H9 (cell line): ENCODE data around the gene TCEA2. TPM values are rescaled to one million over a fixed set of nuclear protein-coding genes. Genes with fewer than 3 reads are reported as not detected.

Source experiments
- DNase-seq: peaks from one replicate; pipeline ENCODE4 v3.0.0-alpha.2; 2017
- H2AFZ ChIP-seq: one replicate; pipeline ENCODE4 v1.6.1; 2013; ENCODE audit warnings: mild to moderate bottlenecking, low read length, control low read depth, moderate library complexity
- H2AK5ac ChIP-seq: 2 replicates; pipeline ENCODE4 v1.6.1; 2013; ENCODE audit warnings: low read length, control low read depth, mixed read lengths; ENCODE audit not compliant: insufficient read length
- H2BK120ac ChIP-seq: one replicate; pipeline ENCODE4 v1.6.1; 2013; ENCODE audit warnings: low read depth, mild to moderate bottlenecking, low read length, control low read depth, inconsistent platforms; ENCODE audit not compliant: poor library complexity, severe bottlenecking
- H2BK12ac ChIP-seq: 2 replicates; pipeline ENCODE4 v1.6.1; 2013; ENCODE audit warnings: low read length, control low read depth, mixed read lengths, low read depth; ENCODE audit not compliant: insufficient read length
- H2BK15ac ChIP-seq: 2 replicates; pipeline ENCODE4 v1.6.1; 2013; ENCODE audit warnings: low read depth, low read length, control low read depth
- H2BK20ac ChIP-seq: one replicate; pipeline ENCODE4 v1.6.1; 2013; ENCODE audit warnings: low read depth, mild to moderate bottlenecking, low read length, control low read depth, inconsistent platforms; ENCODE audit not compliant: poor library complexity, severe bottlenecking
- H2BK5ac ChIP-seq: 2 replicates; pipeline ENCODE4 v1.6.1; 2013; ENCODE audit warnings: low read length, control low read depth, mixed read lengths; ENCODE audit not compliant: insufficient read length
- H3K14ac ChIP-seq: 2 replicates; pipeline ENCODE4 v1.6.1; 2013; ENCODE audit warnings: low read length, control low read depth; ENCODE audit not compliant: insufficient read depth
- H3K18ac ChIP-seq: 2 replicates; pipeline ENCODE4 v1.6.1; 2013; ENCODE audit warnings: low read depth, mild to moderate bottlenecking, mixed read lengths, low read length, control low read depth; ENCODE audit not compliant: insufficient read length
- H3K23ac ChIP-seq: 2 replicates; pipeline ENCODE4 v1.6.1; 2013; ENCODE audit warnings: low read length, control low read depth, mixed read lengths, low read depth; ENCODE audit not compliant: insufficient read length
- H3K23me2 ChIP-seq: 2 replicates; pipeline ENCODE4 v1.6.1; 2013; ENCODE audit warnings: low read depth, mild to moderate bottlenecking, mixed read lengths, low read length, control low read depth; ENCODE audit not compliant: insufficient read length, poor library complexity, severe bottlenecking
- H3K27ac ChIP-seq: 2 replicates; pipeline ENCODE4 v1.5.1; 2013; ENCODE audit warnings: low read length, control low read depth, mixed read lengths, low read depth; ENCODE audit not compliant: insufficient read length
- H3K27me3 ChIP-seq: 2 replicates; pipeline ENCODE4 v1.6.1; 2013; ENCODE audit warnings: low read length, control low read depth, inconsistent platforms; ENCODE audit not compliant: insufficient read depth
- H3K4ac ChIP-seq: 2 replicates; pipeline ENCODE4 v1.6.1; 2013; ENCODE audit warnings: low read depth, mild to moderate bottlenecking, control low read depth, inconsistent platforms, low read length, moderate library complexity
- H3K4me1 ChIP-seq: 2 replicates; pipeline ENCODE4 v1.6.1; 2013; ENCODE audit warnings: low read length, control low read depth, inconsistent platforms; ENCODE audit not compliant: insufficient read depth
- H3K4me2 ChIP-seq: 2 replicates; pipeline ENCODE4 v1.6.1; 2013; ENCODE audit warnings: low read length, control low read depth, mixed read lengths; ENCODE audit not compliant: insufficient read length, insufficient read depth
- H3K56ac ChIP-seq: 2 replicates; pipeline ENCODE4 v1.6.1; 2013; ENCODE audit warnings: low read depth, mild to moderate bottlenecking, mixed read lengths, low read length, control low read depth; ENCODE audit not compliant: insufficient read length
- H3K79me1 ChIP-seq: 2 replicates; pipeline ENCODE4 v1.6.1; 2013; ENCODE audit warnings: low read depth, mild to moderate bottlenecking, moderate library complexity, low read length, control low read depth, inconsistent platforms; ENCODE audit not compliant: insufficient read depth, poor library complexity, severe bottlenecking
- H3K79me2 ChIP-seq: 2 replicates; pipeline ENCODE4 v1.6.1; 2013; ENCODE audit warnings: low read length, control low read depth, inconsistent platforms; ENCODE audit not compliant: insufficient read depth
- H3K9ac ChIP-seq: 2 replicates; pipeline ENCODE4 v1.6.1; 2013; ENCODE audit warnings: low read length, control low read depth, mixed read lengths; ENCODE audit not compliant: insufficient read length; ENCODE audit errors: extremely low read depth
- H3K9me3 ChIP-seq: one replicate; pipeline ENCODE4 v1.6.1; 2013; ENCODE audit warnings: low read depth, low read length, inconsistent platforms; ENCODE audit not compliant: control insufficient read depth
- H3T11ph ChIP-seq: one replicate; pipeline ENCODE4 v1.6.1; 2013; ENCODE audit warnings: mild to moderate bottlenecking, low read length, control low read depth, inconsistent platforms
- H4K20me1 ChIP-seq: one replicate; pipeline ENCODE4 v1.6.1; 2013; ENCODE audit not compliant: control insufficient read depth, insufficient read length, insufficient read depth
- H4K5ac ChIP-seq: 2 replicates; pipeline ENCODE4 v1.6.1; 2013; ENCODE audit warnings: low read depth, mild to moderate bottlenecking, mixed read lengths, low read length, control low read depth; ENCODE audit not compliant: insufficient read length
- H4K8ac ChIP-seq: replicated peaks from 2 replicates; pipeline ENCODE4 v1.6.1; 2013; ENCODE audit warnings: low read length, control low read depth, mixed read lengths, low read depth; ENCODE audit not compliant: insufficient read length
- H4K91ac ChIP-seq: 2 replicates; pipeline ENCODE4 v1.6.1; 2013; ENCODE audit warnings: low read depth, mild to moderate bottlenecking, moderate library complexity, mixed read lengths, low read length, control low read depth; ENCODE audit not compliant: insufficient read length
- H3K27ac Mint-ChIP-seq, 3 experiments: 2 replicates in 2 of 3; 3 replicates in 1 of 3; pipeline ENCODE4 v1.8.0; 2020 to 2021; ENCODE audit warnings: mixed read lengths in 3 of 3, mild to moderate bottlenecking in 1 of 3, moderate library complexity in 1 of 3
- H3K27me3 Mint-ChIP-seq: 2 replicates; pipeline ENCODE4 v1.8.0; 2021; ENCODE audit warnings: low read depth, mild to moderate bottlenecking, moderate library complexity, mixed read lengths
- H3K36me3 Mint-ChIP-seq, 3 experiments: 2 replicates in 2 of 3; 3 replicates in 1 of 3; pipeline ENCODE4 v1.8.0; 2020 to 2021; ENCODE audit warnings: low read depth in 3 of 3, mixed read lengths in 3 of 3; ENCODE audit not compliant: insufficient read depth in 1 of 3
- H3K4me1 Mint-ChIP-seq, 2 experiments: 2 replicates each; pipeline ENCODE4 v1.8.0; 2020; ENCODE audit warnings: mixed read lengths in 2 of 2
- H3K4me3 Mint-ChIP-seq, 2 experiments: 2 replicates in 1 of 2; 3 replicates in 1 of 2; pipeline ENCODE4 v1.8.0; 2020 to 2021; ENCODE audit warnings: mild to moderate bottlenecking in 2 of 2, mixed read lengths in 2 of 2, moderate library complexity in 1 of 2
- H3K9me3 Mint-ChIP-seq, 2 experiments: 2 replicates in 1 of 2; 3 replicates in 1 of 2; pipeline ENCODE4 v1.8.0; 2020; ENCODE audit warnings: mild to moderate bottlenecking in 2 of 2, mixed read lengths in 2 of 2, moderate library complexity in 1 of 2
- WGBS: extraction: QIAGEN DNeasy Blood & Tissue Kit; methylation state at CpG from one replicate; pipeline ENCODE4 v1.1.7; 2013; ENCODE audit warnings: missing lambda C conversion rate, low lambda C conversion rate, mixed read lengths; ENCODE audit not compliant: insufficient read length; ENCODE audit errors: extremely low coverage; 5-methylcytosine and 5-hydroxymethylcytosine counted together
- total RNA-seq: library from RNA; stranded (reverse); gene quantifications from 2 replicates; pipeline ENCODE4 v1.2.1, GENCODE V29; 2021
- TF ChIP-seq, protein P1 (sequence below): fragments of 200-600 bp; sonication (generic); conservative IDR thresholded peaks from 3 replicates; pipeline ENCODE4 v1.8.0; 2021; ENCODE audit warnings: antibody characterized with exemption, mild to moderate bottlenecking

Gene TCEA2
- total RNA-seq, 1 experiment from 2014 or later = 51.7 TPM

DNA sequence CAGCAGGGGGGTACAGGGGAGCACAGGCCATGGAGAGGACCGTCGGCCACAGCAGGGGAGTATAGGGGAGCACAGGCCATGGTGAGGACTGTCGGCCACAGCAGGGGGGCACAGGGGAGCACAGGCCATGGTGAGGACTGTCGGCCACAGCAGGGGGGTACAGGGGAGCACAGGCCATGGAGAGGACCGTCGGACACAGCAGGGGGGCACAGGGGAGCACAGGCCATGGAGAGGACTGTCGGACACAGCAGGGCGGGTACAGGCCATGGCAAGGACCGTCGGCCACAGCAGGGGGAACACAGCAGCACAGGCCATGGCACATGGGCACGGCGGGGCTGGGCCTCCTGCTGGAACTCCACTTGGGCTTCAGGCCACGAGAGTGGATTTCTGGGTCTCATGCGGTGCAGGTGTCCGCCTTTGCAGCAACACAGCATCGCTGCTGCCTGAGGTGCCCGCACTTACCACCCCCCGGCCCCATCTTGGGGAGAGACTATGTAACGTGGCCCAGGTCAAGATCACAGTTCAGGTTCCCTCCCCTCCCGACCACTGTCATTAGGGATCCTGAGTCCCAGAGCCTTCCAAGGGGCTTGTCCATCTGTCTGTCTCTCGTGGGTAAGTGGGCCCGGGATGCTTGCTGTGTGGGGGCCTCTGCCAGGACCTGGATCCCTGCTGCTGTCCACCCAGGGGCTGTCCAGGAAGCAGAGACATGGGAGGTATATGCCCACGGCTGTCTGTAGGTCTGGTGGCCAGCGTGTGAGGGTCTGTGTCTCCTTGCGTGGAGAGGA lies 41.9 kb downstream of the TCEA2 start:
- Histone ChIP-seq H2AFZ (no peak overlapping the region), H4K91ac (no peak overlapping the region), H4K8ac (no peak overlapping the region), H3K27ac (no peak overlapping the region), H2BK12ac (no peak overlapping the region), H3T11ph (no peak overlapping the region), H3K27me3 (peaks cover 3% of the 10 kb centered on the region; the same call in 1 of the 2 replicates), H3K4ac (no peak overlapping the region), H2AK5ac (no peak overlapping the region), H2BK15ac (no peak overlapping the region), H2BK5ac (no peak overlapping the region), H3K4me2 (no peak overlapping the region), H3K9me3 (no peaks in the 10 kb centered on the region), H2BK20ac (no peak overlapping the region), H4K5ac (no peak overlapping the region), H2BK120ac (no peak overlapping the region), H3K18ac (no peak overlapping the region), H3K4me1 (no peaks in the 10 kb centered on the region), H3K79me2 (no peaks in the 10 kb centered on the region), H3K56ac (no peak overlapping the region), H3K23ac (no peak overlapping the region), H3K23me2 (no peaks in the 10 kb centered on the region), H3K79me1 (no peaks in the 10 kb centered on the region), H3K9ac (no peak overlapping the region), H3K14ac (no peak overlapping the region), H4K20me1 (no peaks in the 10 kb centered on the region)
- Mint-ChIP-seq H3K9me3 (no peaks in the 10 kb centered on the region), H3K27me3 (peaks cover 46% of the 10 kb centered on the region), H3K27ac (no peak overlapping the region), H3K4me3 (no peak overlapping the region), H3K36me3 (no peaks in the 10 kb centered on the region), H3K4me1 (peaks cover 9 to 14% of the 10 kb centered on the region in 2 experiments; a peak in 3 of 4 replicates)
- no CpG with 5 or more reads among the region's 25 CpGs for WGBS
- DNase-seq = no peak
- TF ChIP-seq, protein P1, sequence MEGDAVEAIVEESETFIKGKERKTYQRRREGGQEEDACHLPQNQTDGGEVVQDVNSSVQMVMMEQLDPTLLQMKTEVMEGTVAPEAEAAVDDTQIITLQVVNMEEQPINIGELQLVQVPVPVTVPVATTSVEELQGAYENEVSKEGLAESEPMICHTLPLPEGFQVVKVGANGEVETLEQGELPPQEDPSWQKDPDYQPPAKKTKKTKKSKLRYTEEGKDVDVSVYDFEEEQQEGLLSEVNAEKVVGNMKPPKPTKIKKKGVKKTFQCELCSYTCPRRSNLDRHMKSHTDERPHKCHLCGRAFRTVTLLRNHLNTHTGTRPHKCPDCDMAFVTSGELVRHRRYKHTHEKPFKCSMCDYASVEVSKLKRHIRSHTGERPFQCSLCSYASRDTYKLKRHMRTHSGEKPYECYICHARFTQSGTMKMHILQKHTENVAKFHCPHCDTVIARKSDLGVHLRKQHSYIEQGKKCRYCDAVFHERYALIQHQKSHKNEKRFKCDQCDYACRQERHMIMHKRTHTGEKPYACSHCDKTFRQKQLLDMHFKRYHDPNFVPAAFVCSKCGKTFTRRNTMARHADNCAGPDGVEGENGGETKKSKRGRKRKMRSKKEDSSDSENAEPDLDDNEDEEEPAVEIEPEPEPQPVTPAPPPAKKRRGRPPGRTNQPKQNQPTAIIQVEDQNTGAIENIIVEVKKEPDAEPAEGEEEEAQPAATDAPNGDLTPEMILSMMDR = no peak
